GM23338 (cell line): ENCODE results near the gene FAM171A1. TPM values are rescaled to one million over a fixed set of nuclear protein-coding genes. Genes with fewer than 3 reads are reported as not detected.

ENCODE experiments used
- ATAC-seq: fragments of 200-7000 bp; cut with Tn5 transposase; 3 replicates; pipeline ENCODE4 v1.9.1; 2020
- DNase-seq: peaks from one replicate; pipeline ENCODE4 v3.0.0-alpha.2; 2015; ENCODE audit warnings: low spot score
- H2AFZ ChIP-seq: fragments of 200-600 bp; sonication (generic); 2 replicates; pipeline ENCODE4 v1.8.0; 2016; ENCODE audit warnings: antibody characterized with exemption, mild to moderate bottlenecking, moderate library complexity
- H3F3A ChIP-seq: fragments of 200-600 bp; sonication (generic); replicated peaks from 2 replicates; pipeline ENCODE4 v1.8.0; 2017; ENCODE audit warnings: antibody characterized with exemption, mixed run types, low read depth
- H3K27ac ChIP-seq: fragments of 200-600 bp; sonication (generic); 2 replicates; pipeline ENCODE4 v1.6.1; 2016; ENCODE audit warnings: low read depth
- H3K27me3 ChIP-seq: fragments of 200-600 bp; sonication (generic); 2 replicates; pipeline ENCODE4 v1.8.0; 2016; ENCODE audit warnings: mild to moderate bottlenecking, mixed run types, moderate library complexity; ENCODE audit not compliant: insufficient read depth
- H3K36me3 ChIP-seq: fragments of 200-600 bp; sonication (generic); 2 replicates; pipeline ENCODE4 v1.8.0; 2016; ENCODE audit warnings: mild to moderate bottlenecking; ENCODE audit not compliant: insufficient read depth
- H3K4me1 ChIP-seq: fragments of 200-600 bp; sonication (generic); 2 replicates; pipeline ENCODE4 v1.8.0; 2016; ENCODE audit warnings: mild to moderate bottlenecking, moderate library complexity; ENCODE audit not compliant: insufficient read depth
- H3K4me2 ChIP-seq: fragments of 200-600 bp; sonication (generic); 2 replicates; pipeline ENCODE4 v1.7.1; 2017; ENCODE audit warnings: mixed run types
- H3K4me3 ChIP-seq: fragments of 200-600 bp; sonication (generic); 2 replicates; pipeline ENCODE4 v1.6.1; 2016; ENCODE audit warnings: mixed run types
- H3K79me2 ChIP-seq: fragments of 200-600 bp; sonication (generic); replicated peaks from 2 replicates; pipeline ENCODE4 v1.8.0; 2017; ENCODE audit warnings: mild to moderate bottlenecking; ENCODE audit not compliant: insufficient read depth
- H3K9me2 ChIP-seq: fragments of 200-600 bp; sonication (generic); 2 replicates; pipeline ENCODE4 v1.8.0; 2017; ENCODE audit not compliant: insufficient read depth
- H4K20me1 ChIP-seq: fragments of 200-600 bp; sonication (generic); replicated peaks from 2 replicates; pipeline ENCODE4 v1.8.0; 2017; ENCODE audit warnings: mild to moderate bottlenecking; ENCODE audit not compliant: insufficient read depth
- H3K27ac Mint-ChIP-seq: 2 replicates; pipeline ENCODE4 v1.8.0; 2020; ENCODE audit warnings: inconsistent platforms, mild to moderate bottlenecking, moderate library complexity, mixed read lengths
- H3K27me3 Mint-ChIP-seq: 3 replicates; pipeline ENCODE4 v1.8.0; 2022; ENCODE audit warnings: low read depth, mild to moderate bottlenecking, moderate library complexity, mixed read lengths, inconsistent platforms; ENCODE audit not compliant: insufficient read depth, poor library complexity
- H3K36me3 Mint-ChIP-seq: 3 replicates; pipeline ENCODE4 v1.8.0; 2021; ENCODE audit warnings: low read depth, mild to moderate bottlenecking, inconsistent platforms, moderate library complexity, mixed read lengths
- H3K4me1 Mint-ChIP-seq: 3 replicates; pipeline ENCODE4 v1.8.0; 2020; ENCODE audit warnings: mild to moderate bottlenecking, inconsistent platforms, mixed read lengths
- H3K4me3 Mint-ChIP-seq: 3 replicates; pipeline ENCODE4 v1.8.0; 2021; ENCODE audit warnings: moderate library complexity, mild to moderate bottlenecking, inconsistent platforms, mixed read lengths
- H3K9me3 Mint-ChIP-seq: 3 replicates; pipeline ENCODE4 v1.8.0; 2020; ENCODE audit warnings: moderate library complexity, mild to moderate bottlenecking, inconsistent platforms, mixed read lengths
- POLR2AphosphoS5 ChIP-seq: IDR thresholded peaks from 2 replicates; pipeline ENCODE4 v1.6.1; 2016; ENCODE audit warnings: antibody characterized with exemption, low read depth
- ZNF331 ChIP-seq: fragments of 250-450 bp; sonication (Bioruptor Pico); IDR thresholded peaks from 2 replicates; pipeline ENCODE4 v1.5.0; 2020; ENCODE audit warnings: low read depth, mild to moderate bottlenecking, moderate library complexity
- polyA plus RNA-seq: library from polyadenylated mRNA; unstranded; fragments of >200 nt; fragmentation: Nextera tagmentation; extraction: Ambion mirVana; gene quantifications from 2 replicates; pipeline ENCODE4 v1.2.1, GENCODE V29; 2016
- total RNA-seq: library from RNA; depleted of rRNA; stranded (reverse); fragments of >200 nt; shearing (Covaris generic); gene quantifications from 2 replicates; pipeline ENCODE4 v1.2.3, GENCODE V29; 2014
- TF ChIP-seq, protein P1 (sequence below), 2 experiments: fragments of 200-600 bp in 1 of 2; sonication (generic) in 1 of 2; conservative IDR thresholded peaks; 2 replicates each; pipeline versions ENCODE4 v1.5.1 to v1.6.1; 2016 to 2017; ENCODE audit warnings: antibody characterized with exemption in 2 of 2, low read depth in 2 of 2, mild to moderate bottlenecking in 2 of 2, moderate library complexity in 1 of 2
- TF ChIP-seq, protein P2 (sequence below): fragments of 250-450 bp; sonication (Bioruptor Pico); IDR thresholded peaks from 2 replicates; pipeline ENCODE4 v1.5.0; 2020; ENCODE audit warnings: mild to moderate bottlenecking, moderate library complexity
- TF ChIP-seq, protein P3 (sequence below): IDR thresholded peaks from 2 replicates; pipeline ENCODE4 v1.6.1; 2016; ENCODE audit warnings: antibody characterized with exemption
- TF ChIP-seq, protein P4 (sequence below): IDR thresholded peaks from one replicate; pipeline ENCODE4 v1.6.1; 2018; ENCODE audit warnings: antibody characterized with exemption; ENCODE audit not compliant: unreplicated experiment

Gene FAM171A1
- total and polyA plus RNA-seq, 2 experiments from 2014 or later, result 11.3 to 32.2 TPM

DNA sequence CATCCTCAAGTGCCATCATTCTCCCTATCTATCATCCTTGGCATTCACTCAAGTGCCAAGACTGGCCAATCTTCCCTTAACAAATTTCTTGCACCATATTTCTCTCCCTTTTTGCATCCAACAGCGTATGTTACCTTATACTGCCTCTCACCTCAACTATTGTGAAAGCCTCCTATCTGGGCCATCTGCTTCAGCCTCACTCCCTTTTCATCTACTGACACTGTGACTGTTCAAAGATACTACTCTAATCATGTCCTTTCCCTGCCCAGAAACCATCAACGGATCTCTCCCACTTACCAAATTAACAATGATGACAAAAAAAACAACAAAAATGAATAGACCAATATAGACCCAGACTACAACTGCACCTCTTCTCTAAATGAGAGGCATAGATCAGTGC, 112.0 kb downstream of the FAM171A1 start (continued):
- TF ChIP-seq, protein P1, sequence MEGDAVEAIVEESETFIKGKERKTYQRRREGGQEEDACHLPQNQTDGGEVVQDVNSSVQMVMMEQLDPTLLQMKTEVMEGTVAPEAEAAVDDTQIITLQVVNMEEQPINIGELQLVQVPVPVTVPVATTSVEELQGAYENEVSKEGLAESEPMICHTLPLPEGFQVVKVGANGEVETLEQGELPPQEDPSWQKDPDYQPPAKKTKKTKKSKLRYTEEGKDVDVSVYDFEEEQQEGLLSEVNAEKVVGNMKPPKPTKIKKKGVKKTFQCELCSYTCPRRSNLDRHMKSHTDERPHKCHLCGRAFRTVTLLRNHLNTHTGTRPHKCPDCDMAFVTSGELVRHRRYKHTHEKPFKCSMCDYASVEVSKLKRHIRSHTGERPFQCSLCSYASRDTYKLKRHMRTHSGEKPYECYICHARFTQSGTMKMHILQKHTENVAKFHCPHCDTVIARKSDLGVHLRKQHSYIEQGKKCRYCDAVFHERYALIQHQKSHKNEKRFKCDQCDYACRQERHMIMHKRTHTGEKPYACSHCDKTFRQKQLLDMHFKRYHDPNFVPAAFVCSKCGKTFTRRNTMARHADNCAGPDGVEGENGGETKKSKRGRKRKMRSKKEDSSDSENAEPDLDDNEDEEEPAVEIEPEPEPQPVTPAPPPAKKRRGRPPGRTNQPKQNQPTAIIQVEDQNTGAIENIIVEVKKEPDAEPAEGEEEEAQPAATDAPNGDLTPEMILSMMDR (conservative IDR thresholded peaks at IDR 0.05; ENCODE audit: low read depth in 2 of 2), result no peak
- TF ChIP-seq POLR2AphosphoS5 (no peak), ZNF331 (no peak)
- TF ChIP-seq, protein P2, sequence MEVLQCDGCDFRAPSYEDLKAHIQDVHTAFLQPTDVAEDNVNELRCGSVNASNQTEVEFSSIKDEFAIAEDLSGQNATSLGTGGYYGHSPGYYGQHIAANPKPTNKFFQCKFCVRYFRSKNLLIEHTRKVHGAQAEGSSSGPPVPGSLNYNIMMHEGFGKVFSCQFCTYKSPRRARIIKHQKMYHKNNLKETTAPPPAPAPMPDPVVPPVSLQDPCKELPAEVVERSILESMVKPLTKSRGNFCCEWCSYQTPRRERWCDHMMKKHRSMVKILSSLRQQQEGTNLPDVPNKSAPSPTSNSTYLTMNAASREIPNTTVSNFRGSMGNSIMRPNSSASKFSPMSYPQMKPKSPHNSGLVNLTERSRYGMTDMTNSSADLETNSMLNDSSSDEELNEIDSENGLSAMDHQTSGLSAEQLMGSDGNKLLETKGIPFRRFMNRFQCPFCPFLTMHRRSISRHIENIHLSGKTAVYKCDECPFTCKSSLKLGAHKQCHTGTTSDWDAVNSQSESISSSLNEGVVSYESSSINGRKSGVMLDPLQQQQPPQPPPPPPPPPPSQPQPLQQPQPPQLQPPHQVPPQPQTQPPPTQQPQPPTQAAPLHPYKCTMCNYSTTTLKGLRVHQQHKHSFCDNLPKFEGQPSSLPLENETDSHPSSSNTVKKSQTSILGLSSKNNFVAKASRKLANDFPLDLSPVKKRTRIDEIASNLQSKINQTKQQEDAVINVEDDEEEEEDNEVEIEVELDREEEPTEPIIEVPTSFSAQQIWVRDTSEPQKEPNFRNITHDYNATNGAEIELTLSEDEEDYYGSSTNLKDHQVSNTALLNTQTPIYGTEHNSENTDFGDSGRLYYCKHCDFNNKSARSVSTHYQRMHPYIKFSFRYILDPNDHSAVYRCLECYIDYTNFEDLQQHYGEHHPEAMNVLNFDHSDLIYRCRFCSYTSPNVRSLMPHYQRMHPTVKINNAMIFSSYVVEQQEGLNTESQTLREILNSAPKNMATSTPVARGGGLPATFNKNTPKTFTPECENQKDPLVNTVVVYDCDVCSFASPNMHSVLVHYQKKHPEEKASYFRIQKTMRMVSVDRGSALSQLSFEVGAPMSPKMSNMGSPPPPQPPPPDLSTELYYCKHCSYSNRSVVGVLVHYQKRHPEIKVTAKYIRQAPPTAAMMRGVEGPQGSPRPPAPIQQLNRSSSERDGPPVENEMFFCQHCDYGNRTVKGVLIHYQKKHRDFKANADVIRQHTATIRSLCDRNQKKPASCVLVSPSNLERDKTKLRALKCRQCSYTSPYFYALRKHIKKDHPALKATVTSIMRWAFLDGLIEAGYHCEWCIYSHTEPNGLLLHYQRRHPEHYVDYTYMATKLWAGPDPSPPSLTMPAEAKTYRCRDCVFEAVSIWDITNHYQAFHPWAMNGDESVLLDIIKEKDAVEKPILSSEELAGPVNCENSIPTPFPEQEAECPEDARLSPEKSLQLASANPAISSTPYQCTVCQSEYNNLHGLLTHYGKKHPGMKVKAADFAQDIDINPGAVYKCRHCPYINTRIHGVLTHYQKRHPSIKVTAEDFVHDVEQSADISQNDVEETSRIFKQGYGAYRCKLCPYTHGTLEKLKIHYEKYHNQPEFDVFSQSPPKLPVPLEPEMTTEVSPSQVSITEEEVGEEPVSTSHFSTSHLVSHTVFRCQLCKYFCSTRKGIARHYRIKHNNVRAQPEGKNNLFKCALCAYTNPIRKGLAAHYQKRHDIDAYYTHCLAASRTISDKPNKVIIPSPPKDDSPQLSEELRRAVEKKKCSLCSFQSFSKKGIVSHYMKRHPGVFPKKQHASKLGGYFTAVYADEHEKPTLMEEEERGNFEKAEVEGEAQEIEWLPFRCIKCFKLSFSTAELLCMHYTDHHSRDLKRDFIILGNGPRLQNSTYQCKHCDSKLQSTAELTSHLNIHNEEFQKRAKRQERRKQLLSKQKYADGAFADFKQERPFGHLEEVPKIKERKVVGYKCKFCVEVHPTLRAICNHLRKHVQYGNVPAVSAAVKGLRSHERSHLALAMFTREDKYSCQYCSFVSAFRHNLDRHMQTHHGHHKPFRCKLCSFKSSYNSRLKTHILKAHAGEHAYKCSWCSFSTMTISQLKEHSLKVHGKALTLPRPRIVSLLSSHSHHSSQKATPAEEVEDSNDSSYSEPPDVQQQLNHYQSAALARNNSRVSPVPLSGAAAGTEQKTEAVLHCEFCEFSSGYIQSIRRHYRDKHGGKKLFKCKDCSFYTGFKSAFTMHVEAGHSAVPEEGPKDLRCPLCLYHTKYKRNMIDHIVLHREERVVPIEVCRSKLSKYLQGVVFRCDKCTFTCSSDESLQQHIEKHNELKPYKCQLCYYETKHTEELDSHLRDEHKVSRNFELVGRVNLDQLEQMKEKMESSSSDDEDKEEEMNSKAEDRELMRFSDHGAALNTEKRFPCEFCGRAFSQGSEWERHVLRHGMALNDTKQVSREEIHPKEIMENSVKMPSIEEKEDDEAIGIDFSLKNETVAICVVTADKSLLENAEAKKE (CRISPR knock-in tag), result no peak
- TF ChIP-seq, protein P3, sequence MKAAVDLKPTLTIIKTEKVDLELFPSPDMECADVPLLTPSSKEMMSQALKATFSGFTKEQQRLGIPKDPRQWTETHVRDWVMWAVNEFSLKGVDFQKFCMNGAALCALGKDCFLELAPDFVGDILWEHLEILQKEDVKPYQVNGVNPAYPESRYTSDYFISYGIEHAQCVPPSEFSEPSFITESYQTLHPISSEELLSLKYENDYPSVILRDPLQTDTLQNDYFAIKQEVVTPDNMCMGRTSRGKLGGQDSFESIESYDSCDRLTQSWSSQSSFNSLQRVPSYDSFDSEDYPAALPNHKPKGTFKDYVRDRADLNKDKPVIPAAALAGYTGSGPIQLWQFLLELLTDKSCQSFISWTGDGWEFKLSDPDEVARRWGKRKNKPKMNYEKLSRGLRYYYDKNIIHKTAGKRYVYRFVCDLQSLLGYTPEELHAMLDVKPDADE, result no peak

DNA sequence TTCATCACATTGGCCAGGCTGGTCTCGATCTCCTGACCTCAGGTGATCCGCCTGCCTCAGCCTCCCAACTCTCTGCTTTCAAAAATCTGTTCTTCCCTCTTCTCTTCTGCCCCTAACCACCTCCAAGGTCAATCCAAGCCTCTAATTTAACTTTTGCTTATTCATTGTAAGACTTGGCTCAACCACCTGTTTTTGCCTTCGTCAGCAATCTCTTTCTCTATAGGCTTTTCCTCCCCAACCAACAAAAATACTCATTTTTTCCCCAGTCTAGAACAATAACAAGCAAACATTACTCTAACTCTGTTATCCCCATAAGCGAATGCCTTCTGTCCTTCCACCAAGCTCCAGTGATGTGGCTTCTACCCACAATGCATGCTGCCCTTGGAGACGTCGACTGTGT, 112.8 kb downstream of the FAM171A1 start:
- peaks cover 34% of the 10 kb centered on the region for H3K4me1 Mint-ChIP-seq
- Histone ChIP-seq H4K20me1 (0 out of 2 replicates have a peak, but pooled peaks cover 6% of the 10 kb centered on the region), H2AFZ (no peak overlapping the region), H3K9me2 (no peaks in the 10 kb centered on the region), H3K27me3 (no peaks in the 10 kb centered on the region), H3K79me2 (no peaks in the 10 kb centered on the region), H3K36me3 (no peaks in the 10 kb centered on the region), H3K4me3 (no peak overlapping the region), H3K27ac (no peak overlapping the region), H3K4me2 (no peak overlapping the region), H3F3A (no peaks in the 10 kb centered on the region), H3K4me1 (peaks cover 19% of the 10 kb centered on the region)
- no peak overlapping the region for H3K27ac Mint-ChIP-seq
- no peaks in the 10 kb centered on the region for H3K36me3 Mint-ChIP-seq
- H3K9me3 Mint-ChIP-seq, result no peaks in the 10 kb centered on the region
- H3K27me3 Mint-ChIP-seq, result peaks cover 10% of the 10 kb centered on the region
- ATAC-seq (no peak), DNase-seq (no peak)
- no peak overlapping the region for H3K4me3 Mint-ChIP-seq
- TF ChIP-seq, protein P4, sequence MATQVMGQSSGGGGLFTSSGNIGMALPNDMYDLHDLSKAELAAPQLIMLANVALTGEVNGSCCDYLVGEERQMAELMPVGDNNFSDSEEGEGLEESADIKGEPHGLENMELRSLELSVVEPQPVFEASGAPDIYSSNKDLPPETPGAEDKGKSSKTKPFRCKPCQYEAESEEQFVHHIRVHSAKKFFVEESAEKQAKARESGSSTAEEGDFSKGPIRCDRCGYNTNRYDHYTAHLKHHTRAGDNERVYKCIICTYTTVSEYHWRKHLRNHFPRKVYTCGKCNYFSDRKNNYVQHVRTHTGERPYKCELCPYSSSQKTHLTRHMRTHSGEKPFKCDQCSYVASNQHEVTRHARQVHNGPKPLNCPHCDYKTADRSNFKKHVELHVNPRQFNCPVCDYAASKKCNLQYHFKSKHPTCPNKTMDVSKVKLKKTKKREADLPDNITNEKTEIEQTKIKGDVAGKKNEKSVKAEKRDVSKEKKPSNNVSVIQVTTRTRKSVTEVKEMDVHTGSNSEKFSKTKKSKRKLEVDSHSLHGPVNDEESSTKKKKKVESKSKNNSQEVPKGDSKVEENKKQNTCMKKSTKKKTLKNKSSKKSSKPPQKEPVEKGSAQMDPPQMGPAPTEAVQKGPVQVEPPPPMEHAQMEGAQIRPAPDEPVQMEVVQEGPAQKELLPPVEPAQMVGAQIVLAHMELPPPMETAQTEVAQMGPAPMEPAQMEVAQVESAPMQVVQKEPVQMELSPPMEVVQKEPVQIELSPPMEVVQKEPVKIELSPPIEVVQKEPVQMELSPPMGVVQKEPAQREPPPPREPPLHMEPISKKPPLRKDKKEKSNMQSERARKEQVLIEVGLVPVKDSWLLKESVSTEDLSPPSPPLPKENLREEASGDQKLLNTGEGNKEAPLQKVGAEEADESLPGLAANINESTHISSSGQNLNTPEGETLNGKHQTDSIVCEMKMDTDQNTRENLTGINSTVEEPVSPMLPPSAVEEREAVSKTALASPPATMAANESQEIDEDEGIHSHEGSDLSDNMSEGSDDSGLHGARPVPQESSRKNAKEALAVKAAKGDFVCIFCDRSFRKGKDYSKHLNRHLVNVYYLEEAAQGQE, result no peak
- TF ChIP-seq, protein P3, result no peak
